GM18870 (cell line): ENCODE results near the gene VCL.
"Not testable (repeated sequence)": the region's sequence is repeated elsewhere in the genome, so short reads cannot be mapped to it uniquely, and the experiment has no call there.

Experiments used
- ATAC-seq: cut with Tn5 transposase; IDR thresholded peaks from one replicate; pipeline ENCODE4 v1.9.1; 2021; ENCODE audit warnings: moderate library complexity; ENCODE audit not compliant: unreplicated experiment

VCL gene

DNA sequence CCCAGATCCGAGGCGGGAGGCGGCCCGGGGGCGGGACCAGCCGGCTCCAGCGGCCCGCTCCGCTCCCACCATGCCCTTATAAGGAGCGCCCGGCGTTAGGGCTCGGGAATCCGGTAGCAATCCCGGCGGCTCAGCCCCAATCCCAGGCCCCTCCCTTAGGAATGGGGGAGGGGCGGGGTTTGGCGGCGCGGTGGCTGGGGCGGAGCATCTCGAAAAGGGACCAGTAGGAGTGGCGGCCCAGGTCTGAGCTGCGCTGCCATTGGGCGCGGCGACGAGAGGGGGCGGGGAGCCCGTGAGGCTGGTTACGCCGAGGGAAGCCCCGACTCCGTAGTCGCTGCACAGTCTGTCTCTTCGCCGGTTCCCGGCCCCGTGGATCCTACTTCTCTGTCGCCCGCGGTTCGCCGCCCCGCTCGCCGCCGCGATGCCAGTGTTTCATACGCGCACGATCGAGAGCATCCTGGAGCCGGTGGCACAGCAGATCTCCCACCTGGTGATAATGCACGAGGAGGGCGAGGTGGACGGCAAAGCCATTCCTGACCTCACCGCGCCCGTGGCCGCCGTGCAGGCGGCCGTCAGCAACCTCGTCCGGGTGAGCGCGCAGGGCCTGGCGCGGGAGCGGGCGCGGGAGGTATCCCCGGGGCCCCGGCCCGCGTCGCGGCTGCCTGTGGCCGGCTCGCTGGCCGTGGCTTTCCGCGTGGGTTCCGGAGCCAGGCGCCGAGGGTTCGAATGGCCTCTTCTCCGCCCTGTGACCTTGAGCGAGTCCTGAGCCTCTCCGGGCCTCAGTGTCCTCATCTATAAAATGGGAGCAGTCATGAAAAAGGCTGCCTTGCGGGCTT lies at the start of gene VCL:
Gene VCL (plus strand): TSS at position 330 of the 836 bp plus-strand sequence. CDS start 92 bp downstream, at position 422.
- peak; percentile 87 for ATAC-seq

DNA sequence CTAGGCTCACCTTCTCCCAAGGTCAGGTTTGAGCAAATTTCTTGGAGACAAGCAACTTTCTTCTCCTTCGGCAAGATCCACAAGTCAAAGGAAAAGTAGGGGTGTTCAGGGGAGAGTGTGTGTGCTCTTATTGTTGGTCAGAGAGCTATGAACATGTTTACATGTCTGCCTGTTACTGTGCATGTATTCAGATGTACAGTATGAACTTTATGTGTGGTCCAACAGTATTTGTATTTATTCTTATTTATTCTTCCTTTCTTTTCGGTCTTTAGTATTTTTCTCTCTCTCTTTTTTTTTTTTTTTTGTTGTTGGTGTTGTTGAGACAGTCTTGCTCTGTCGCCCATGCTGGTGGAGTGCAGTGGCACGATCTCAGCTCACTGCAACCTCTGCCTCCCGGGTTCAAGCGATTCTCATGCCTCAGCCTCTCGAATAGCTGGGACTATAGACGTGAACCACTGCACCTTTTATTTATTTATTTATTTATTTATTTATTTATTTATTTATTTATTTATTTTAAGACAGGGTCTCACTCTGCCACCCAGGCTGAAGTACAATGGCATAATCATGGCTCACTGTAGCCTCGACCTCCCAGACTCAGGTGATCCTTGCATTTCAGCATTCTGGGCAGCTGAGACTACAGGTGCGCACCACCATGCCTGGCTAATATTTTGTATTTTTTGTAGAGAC lies 48.8 kb upstream of the VCL start:
- no peak for ATAC-seq

DNA sequence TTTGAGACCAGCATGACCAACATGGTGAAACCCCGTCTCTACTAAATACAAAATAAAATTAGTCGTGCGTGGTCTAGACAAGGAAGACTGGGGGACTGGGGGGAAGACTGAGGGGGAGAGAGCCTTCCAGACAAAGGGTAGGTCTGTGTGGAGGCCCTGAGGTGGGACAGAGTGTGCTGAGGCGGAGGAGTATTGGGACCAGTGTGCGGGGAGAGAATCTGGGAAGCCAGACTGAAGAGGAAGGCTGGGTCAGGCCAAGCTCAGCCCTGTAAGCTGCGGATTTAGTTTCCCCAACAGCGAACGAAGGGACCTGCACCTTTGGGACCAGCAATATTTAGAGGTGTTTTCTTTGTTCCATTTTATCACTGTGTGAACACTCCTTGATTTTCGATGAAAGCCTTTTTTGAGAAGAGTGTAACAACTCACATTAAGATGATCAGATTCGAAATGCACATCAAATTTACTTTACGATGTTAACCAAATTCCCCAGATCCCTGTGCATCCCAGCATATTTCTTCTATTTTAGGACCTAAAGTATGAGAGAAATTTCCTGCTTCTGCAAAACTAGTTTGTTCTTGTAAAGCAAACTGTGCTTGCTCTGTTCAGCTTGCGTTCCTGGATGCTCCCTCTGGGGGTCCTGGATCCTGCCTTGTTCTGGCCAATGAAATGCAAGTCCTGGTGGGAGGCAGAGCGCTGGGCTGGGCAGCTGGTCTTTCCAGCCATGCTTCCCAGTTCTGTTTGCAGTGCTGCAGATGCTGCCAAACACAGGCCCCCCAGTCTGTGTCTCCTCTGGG lies 47.6 kb upstream of the VCL start:
- ATAC-seq = no peak

DNA sequence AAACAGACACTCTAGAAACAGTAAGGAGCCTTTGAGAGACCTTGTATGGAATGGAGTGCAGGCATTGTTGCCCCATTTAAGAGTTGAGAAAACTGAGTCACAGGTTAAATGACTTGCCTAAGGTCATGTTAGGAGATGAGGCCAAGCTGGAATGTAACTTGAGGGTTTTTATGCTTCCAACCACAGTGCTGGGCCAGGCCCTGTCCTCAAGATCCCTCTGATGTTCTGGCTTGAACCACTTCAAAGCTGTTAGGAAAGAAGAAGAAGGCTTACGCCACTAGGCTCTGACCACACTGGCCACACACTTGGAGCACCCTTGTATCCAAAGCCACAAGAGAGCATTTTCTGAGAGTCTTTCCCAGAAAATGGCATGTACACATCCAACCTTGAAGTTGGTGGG lies 44.3 kb upstream of the VCL start:
- no peak for ATAC-seq

DNA sequence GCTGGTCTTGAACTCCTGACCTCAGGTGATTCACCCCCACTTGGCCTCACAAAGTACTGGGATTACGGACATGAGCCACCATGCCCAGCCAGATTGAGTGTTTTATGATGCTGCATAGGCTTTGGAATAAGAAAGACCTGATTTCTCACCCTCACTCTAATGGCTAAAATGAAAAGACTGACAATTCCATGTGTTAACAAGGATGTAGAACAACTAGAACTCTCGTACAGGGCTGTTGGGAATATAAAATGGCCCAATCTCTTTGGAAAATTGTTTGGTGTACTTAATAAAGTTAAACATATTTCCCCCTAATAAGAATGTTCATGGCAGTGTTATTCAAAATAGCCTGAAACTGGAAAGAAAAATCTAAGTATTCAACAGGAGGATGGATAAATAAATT lies 43.2 kb upstream of the VCL start:
- no peak for ATAC-seq

DNA sequence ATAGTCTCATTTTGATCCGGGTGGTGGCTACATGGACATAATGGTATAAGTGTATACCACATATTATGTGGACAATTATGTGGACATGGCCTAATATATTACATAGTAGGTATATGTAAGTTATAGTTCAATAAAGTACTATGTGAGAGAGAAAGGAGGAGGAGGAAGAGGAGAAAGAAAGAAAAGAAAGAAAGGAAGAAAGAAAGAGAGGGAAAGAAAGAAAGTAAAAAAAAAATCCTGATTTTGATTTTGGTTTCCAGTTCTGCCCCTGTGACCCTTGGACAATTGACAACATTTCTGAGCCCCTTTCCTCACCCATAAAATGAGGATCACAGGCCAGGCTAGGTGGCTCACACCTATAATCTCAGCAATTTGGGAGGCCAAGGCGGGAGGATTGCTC lies 42.2 kb upstream of the VCL start:
- no peak for ATAC-seq

DNA sequence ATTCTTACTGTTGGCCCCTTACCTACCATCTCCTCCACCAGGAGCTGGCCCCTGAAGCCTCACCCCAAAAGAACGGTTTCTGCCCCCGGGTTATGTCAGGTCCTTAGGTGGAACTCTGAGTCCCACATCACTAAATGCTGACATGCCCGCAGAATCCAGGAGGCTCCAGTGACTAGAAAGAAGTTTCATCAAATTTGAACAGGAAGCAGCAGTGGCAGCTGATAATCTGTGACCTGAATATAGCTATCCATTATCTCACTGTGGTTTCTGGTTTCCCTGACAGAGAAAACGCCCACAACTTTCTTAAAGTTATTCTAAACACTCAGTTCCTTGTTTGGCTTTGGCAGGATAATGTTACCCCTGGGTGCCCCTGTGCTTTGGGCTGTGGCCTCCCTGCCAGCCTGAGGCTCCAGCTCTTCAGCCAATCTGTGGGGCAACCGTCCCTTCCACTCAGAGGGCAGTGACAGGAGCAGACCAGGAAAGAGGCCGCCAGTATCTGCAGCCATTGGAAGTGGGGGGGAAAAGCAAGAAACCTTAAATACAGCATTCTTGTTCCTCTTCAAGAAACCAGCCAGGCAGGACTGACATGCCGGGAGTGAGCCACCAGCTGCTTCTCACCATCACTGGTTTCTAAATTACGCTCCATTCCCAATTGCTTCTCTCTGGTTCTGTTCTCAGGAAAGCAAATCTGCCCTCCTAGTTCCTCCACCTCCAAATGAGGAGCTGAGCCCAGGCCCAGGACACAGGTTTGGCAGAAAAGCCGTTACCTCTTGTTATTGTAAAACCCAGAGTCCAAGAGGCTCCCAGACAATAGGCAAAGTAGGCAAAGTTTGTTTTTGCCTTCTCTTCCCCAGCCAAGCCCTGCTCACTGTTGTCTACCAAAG lies 41.2 kb upstream of the VCL start:
- ATAC-seq = peak; percentile 51

DNA sequence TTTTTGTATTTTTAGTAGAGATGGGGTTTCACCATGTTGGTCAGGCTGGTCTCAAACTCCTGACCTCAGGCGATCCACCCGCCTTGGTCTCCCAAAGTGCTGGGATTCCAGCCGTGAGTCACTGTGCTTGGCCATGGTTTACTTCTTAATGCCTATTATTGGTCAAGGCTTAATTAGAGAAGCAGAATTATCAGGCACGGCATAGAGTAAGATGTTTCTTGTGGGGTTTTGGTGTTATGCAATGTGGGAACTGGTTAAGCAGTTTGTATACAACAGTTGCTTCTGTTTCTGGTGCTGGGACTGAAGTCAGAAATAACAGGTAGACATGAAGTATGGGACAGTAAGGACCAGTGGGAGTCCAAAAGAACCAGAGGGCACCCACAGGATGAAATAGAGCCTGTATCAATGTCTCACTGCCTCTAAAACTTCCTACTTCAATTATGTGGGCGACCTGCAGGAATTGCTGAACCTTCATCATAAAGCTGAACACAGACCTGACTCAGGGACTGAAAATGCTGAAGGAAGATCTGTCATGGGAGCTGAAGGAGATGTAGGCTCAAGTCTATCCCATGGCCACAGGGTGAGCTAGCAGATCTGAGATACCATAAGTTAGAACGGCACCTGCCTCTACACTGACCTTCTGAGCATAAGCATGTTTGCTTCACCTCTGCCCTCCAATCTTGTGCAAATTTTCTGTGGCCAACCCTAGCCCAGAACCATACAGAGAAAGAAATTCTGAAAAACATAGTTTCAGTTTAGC lies 38.3 kb upstream of the VCL start:
- peak; percentile 37 for ATAC-seq

DNA sequence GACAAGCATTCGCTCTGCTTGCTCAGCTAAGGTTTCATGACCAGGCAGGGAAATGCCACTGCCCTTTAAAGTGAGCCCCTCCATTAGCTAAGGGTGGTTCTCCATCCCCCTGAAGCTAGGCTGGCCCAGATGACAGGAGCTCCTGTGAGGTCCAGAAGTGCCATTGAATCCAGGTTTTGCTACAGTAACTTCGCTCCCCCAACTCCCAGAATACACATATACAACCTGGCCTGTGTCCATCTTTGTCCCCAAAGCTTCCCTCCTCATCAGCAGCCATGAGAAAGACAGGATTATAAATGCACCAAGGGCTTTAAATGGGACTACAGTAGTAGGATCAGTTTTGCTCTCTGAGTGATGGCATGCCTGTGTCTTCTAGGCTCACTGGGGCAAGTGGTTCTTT lies 35.5 kb upstream of the VCL start:
- no peak for ATAC-seq

DNA sequence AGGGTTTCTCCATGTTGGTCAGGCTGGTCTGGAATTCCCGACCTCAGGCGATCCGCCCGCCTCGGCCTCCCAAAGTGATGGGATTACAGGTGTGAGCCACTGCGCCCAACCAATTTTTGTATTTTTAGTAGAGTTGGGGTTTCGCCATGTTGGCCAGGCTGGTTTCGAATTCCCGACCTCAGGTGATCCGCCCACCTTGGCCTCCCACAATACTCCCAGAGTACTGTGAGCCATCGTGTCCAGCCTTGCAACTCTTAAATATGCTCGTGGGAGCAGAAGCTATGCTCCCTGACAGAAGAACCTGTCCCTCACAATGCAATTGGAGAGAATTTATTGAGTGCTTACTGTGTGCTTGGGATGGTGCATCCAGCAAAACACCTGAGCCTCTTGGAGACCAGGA lies 34.4 kb upstream of the VCL start:
- ATAC-seq = not testable (repeated sequence)

DNA sequence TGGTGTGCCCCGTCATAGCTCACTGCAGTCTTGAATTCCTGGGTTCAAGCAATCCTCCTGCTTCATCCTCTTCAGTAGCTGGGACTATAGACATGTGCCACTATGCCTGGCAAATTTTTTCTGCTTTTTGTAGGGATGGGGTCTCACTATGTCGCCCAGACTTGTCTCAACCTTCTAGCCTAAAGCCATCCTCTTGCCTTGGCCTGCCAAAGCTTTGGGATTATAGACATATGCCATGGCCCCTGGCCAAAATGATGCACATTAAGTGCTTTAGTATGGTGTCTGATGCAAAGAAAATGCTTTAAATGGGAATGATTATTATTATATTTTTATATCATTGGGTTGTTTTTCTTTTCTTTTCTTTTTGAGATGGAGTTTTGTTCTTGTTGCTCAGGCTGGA lies 33.2 kb upstream of the VCL start:
- ATAC-seq = no peak

DNA sequence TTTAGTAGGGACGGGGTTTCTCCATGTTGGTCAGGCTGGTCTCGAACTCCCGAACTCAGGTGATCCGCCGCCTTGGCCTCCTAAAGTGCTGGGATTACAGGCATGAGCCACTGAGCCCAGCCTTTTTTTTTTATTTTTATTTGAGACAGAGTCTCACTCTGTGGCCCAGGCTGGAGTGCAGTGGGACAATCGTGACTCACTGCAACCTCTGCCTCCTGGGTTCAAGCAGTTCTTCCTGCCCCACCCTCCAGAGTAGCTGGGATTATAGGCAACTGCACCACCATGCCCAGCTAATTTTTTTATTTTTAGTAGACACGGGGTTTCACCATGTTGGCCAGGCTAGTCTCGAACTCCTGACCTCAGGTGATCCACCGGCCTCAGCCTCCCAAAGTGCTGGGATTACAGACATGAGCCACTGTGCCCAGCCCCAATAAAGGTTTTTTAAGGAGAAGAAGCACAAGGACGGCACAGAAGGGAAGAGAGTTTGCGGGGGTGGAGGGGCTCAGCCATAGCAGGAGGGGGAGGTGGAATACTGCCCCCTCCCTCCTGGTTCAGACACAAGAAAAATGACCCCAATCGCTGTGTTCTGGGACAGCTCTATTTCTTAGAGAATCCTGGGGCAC lies 32.5 kb upstream of the VCL start:
- not testable (repeated sequence) for ATAC-seq

DNA sequence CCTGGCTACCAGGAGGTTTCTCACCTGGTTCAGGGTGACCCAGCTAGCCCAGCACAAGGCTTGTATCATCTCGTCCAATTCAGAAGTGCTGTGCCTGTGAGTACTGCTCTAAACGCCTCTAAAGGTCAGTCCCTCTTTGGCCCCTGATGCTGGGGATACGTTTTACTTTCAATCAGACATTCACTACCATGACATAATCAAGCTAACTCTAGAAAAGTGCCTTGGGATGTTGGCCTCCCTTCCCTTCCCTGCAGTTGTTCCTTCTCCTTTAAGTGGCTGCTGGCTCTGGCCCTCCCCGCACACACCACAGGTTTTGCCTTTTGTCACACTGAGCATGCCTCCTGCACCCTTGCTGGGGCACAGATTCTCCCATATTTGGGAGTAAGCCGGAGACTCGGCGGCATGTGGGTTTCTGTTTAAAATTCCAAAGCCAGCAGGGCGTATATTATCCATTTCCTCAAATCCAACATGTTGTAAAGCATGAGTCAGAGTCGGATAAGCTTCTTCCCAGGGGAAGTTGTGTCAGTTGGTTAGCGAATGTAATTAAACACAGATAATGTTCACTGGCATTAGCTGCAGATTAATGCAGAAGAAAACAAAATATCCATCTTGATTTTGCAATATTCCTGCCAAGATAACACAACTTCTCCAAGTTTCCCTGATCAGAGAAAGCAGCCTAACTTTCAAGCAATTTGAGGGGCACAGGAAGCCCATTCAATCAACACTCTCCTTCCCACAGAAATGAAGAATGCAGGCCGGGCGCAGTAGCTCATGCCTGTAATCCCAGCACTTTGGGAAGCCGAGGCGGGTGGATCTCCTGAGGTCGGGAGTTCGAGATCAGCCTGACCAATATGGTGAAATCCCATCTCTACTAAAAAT lies 31.8 kb upstream of the VCL start:
- ATAC-seq = no peak

DNA sequence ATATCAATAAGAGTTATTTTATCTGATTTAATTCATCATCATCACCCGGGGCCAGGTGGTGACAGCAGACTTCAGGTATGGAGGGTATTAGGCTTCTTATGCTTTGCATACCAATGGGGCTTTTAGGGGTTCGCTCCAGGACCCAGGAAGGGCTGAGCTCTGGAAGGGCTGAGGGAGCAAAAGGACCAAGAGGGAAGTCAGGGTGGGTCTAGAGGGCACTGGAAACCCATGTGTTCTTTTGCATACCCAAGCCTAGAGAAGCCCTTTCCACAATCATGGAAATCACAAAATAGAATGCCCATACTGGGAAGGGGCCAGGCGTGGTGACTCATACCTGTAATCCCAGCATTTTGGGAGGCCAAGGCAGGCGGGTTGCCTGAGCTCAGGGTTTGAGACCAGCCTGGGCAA lies 30.9 kb upstream of the VCL start:
- no peak for ATAC-seq

DNA sequence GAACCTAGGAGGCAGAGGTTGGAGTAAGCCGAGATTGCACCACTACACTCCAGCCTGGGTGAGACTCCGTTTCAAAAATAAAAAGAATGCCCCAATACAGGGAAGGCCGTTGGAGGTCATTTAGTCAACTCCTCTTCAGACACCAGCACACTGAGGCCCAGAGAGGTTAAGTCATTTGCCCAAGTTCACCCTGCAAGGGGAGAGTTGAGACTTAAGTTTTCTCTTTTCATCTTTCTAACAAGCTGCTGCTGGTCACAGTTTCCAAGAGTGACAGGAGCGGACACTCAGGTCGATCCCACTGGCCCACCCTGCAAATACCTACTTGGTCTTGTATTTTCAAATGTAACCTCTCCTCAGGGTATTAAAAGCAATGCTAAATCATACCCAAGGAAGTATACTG lies 30.4 kb upstream of the VCL start:
- ATAC-seq = no peak

DNA sequence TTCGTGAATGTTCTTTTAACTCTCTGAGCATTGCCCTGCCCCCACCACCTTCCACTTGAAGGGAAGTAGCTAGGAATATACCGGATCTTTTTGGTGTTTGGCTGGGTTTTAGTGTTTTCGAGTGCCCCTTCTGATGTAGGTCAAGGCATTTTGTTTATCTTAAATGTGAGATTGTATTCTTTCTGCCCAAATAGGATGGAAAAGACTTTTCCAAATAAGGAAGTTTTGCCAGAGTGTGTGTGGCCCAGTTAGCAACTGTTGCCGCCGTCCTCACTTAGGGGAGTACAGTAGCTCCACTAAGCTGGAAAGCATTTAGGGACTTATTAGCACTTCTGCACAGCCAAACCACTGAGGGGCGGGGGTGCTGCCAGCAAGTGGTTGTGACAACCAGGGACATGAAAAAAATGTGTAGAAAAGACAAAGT lies 29.8 kb upstream of the VCL start:
- ATAC-seq = no peak

DNA sequence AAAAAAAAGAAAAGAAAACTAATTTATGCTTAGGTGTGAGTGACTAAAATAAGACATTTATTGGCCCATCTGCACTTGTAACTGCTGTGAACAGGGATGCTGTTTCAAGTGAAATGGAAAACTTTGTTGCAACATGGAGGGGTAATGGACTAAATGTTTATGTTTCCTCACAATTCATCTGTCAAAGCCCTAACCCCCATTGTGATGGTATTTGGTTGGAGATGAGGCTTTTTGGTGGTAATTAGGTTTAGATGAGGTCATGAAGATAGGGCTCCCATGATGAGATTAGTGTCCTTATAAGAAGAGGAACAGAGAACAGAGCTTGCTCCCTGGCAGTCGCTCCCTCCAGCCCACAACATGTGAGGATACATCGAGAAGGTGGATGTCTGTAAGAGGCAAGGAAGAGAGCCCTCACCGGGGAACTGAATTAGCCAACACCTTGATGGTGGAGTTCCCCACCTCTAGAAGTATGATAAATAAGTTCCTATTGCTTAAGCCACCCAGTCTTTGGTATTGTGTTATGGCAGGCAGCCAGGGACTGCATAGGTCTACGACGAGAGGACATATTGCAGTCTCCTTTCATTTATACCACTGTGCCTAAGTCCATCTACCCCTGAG lies 28.6 kb upstream of the VCL start:
- no peak for ATAC-seq

DNA sequence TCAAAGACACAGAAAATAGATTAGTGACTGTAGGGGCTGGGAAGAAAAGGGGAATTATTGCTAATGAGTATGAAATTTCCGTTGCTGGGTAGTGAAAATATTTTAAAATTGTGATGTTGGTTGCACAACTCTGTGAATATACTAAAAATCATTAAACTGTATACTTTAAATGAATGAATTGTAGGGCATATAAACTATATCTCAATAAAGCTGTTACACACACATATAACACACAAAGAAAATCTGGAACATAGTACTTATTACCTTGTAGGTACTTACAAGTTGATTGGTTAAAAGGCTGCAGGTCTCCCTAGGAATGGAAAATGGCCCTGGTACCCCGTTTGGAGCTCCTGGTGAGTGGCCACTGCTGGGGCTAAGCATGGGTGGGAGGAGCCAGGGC lies 27.1 kb upstream of the VCL start:
- no peak for ATAC-seq
